OCI-LY1 (cell line): ENCODE measurements around the gene SEC61G.

Source experiments
- CTCF ChIP-seq: fragments of 200-600 bp; sonication (generic), shearing (Covaris generic); IDR thresholded peaks from 2 replicates; pipeline ENCODE4 v1.5.1; 2017; ENCODE audit warnings: mild to moderate bottlenecking, antibody characterized with exemption, low read length, moderate library complexity, mixed read lengths
- EZH2 ChIP-seq: fragments of 200-600 bp; sonication (generic), shearing (Covaris generic); IDR thresholded peaks from 2 replicates; pipeline ENCODE4 v1.8.0; 2017; ENCODE audit warnings: borderline replicate concordance, mixed run types, mild to moderate bottlenecking, antibody characterized with exemption, low read length, moderate library complexity, mixed read lengths

GRCh38 chr7:54704851-54705250, 54.2 kb downstream of the SEC61G start:
- TF ChIP-seq CTCF (no peak), EZH2 (no peak)
